ENCODE data around the gene FAM50A. TPM values are rescaled to one million over a fixed set of nuclear protein-coding genes. Genes with fewer than 3 reads are reported as not detected.
A peak's percentile ranks its signal among the peaks of the same experiment; 100 is the strongest.

FAM50A gene
- total and polyA plus RNA-seq, 11 donors, result 27.7 to 119 (median 43.1) TPM

DNA sequence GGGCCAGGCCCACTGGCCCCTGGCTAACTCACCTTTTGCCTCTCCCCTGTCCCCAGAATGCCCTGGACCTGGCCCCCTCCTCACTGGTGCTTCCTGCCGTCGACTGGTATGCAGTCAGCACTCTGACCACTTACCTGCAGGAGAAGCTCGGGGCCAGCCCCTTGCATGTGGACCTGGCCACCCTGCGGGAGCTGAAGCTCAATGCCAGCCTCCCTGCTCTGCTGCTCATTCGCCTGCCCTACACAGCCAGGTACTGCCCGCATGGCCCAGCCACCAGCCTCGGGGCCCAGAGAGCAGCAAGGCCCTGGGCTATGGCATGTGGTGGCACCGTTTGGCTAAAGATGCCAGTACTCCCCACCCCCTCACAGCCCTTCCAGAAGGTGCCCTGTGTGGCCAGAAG is 11.7 kb upstream of the FAM50A start:
- peaks cover 0 to 24% (median 6%) of the 10 kb centered on the region in 9 donors for H3K36me3 ChIP-seq
- H3K4me3 ChIP-seq, result no peak overlapping the region
- peak in 1 of 5 donors; percentile 16 for DNase-seq
- no peak for TF ChIP-seq POLR2A (IDR thresholded peaks at IDR 0.05)
- TF ChIP-seq CTCF (IDR thresholded peaks at IDR 0.05), result no peak
- peaks cover 0 to 29% (median 9%) of the 10 kb centered on the region in 12 donors for H3K4me1 ChIP-seq
- intact Hi-C loops (cut with DNase I), result loop anchor here in 1 of 10 donors (10.0 kb wide), 1 partner anchor 57 kb away; the partner anchor contains the start of genes EMD and FLNA
- H3K27ac ChIP-seq, result peak overlapping the region in 1 of 12 donors; percentile 84
- WGBS, 4 donors, result 80 to 90% (median 89%) methylated on average over 2 to 8 of the region's 8 CpGs
- ATAC-seq, result no peak
- H3K9me3 ChIP-seq, result no peaks in the 10 kb centered on the region
- no peaks in the 10 kb centered on the region for H3K27me3 ChIP-seq

- DNase-seq, result peak in 1 of 5 donors; percentile 2
- Histone ChIP-seq H3K27ac (no peak overlapping the region), H3K9me3 (no peaks in the 10 kb centered on the region), H3K4me1 (peaks cover 0 to 30% (median 10%) of the 10 kb centered on the region in 12 donors), H3K27me3 (no peaks in the 10 kb centered on the region), H3K4me3 (no peak overlapping the region), H3K36me3 (peaks cover 0 to 24% (median 6%) of the 10 kb centered on the region in 9 donors)
- intact Hi-C loops (cut with DNase I), result loop anchor here in 1 of 10 donors (10.0 kb wide), 1 partner anchor 59 kb away; the partner anchor contains the start of genes EMD and FLNA
- ATAC-seq, result no peak
- TF ChIP-seq CTCF (IDR thresholded peaks at IDR 0.05) (no peak), POLR2A (IDR thresholded peaks at IDR 0.05) (no peak)
- WGBS, 4 donors, result 74 to 92% (median 86%) methylated on average over 7 of the region's 7 CpGs
Observed at GRCh38 chrX:154433605-154434004, 10.3 kb upstream of the FAM50A start.

GRCh38 chrX:154434394-154435168 is 9.4 kb upstream of the FAM50A start:
- TF ChIP-seq CTCF (IDR thresholded peaks at IDR 0.05) (no peak), POLR2A (IDR thresholded peaks at IDR 0.05) (no peak)
- H3K4me1 ChIP-seq, result peaks cover 0 to 27% (median 9%) of the 10 kb centered on the region in 12 donors
- WGBS, 4 donors, result 82 to 94% (median 89%) methylated on average over 7 of the region's 7 CpGs
- H3K27me3 ChIP-seq, result no peaks in the 10 kb centered on the region
- DNase-seq (no peak), ATAC-seq (no peak)
- no peak overlapping the region for H3K27ac ChIP-seq
- no peak overlapping the region for H3K4me3 ChIP-seq
- intact Hi-C loops (cut with DNase I), result loop anchor here in 4 of 10 donors (5.0 to 10.0 kb wide), 4 partner anchors 32 to 83 kb away; partner anchors contain the start of genes EMD (in 1 of the 4), FAM3A (in 1 of the 4), FLNA (in 1 of the 4) and LAGE3 (in 1 of the 4)
- peaks cover 0 to 28% (median 10%) of the 10 kb centered on the region in 9 donors for H3K36me3 ChIP-seq
- no peaks in the 10 kb centered on the region for H3K9me3 ChIP-seq

- TF ChIP-seq POLR2A (IDR thresholded peaks at IDR 0.05), result no peak
- TF ChIP-seq CTCF (IDR thresholded peaks at IDR 0.05), result no peak
- H3K36me3 ChIP-seq, result peaks cover 0 to 32% (median 14%) of the 10 kb centered on the region in 9 donors
Observed at GRCh38 chrX:154435171-154435733, 8.7 kb upstream of the FAM50A start.

More at GRCh38 chrX:154435171-154435733, 8.7 kb upstream of the FAM50A start:
- peaks cover 0 to 20% (median 8%) of the 10 kb centered on the region in 12 donors for H3K4me1 ChIP-seq
- H3K4me3 ChIP-seq, result no peak overlapping the region
- 89 to 97% (median 94%) methylated on average over 19 of the region's 19 CpGs for WGBS, 4 donors
- ATAC-seq, result no peak
- H3K9me3 ChIP-seq, result no peaks in the 10 kb centered on the region
- no peak overlapping the region for H3K27ac ChIP-seq
- DNase-seq, result peak in 2 of 5 donors; percentile 11 to 12
- intact Hi-C loops (cut with DNase I), result loop anchor here in 4 of 10 donors (5.0 to 10.0 kb wide), 4 partner anchors 33 to 82 kb away; partner anchors contain the start of genes EMD (in 1 of the 4), FAM3A (in 1 of the 4), FLNA (in 1 of the 4) and LAGE3 (in 1 of the 4)
- no peaks in the 10 kb centered on the region for H3K27me3 ChIP-seq

All from heart left ventricle (tissue), 16 donors.